MCF 10A (cell line): ENCODE data around the gene DPP6. TPM values are rescaled to one million over a fixed set of nuclear protein-coding genes. Genes with fewer than 3 reads are reported as not detected.
"Not testable (repeated sequence)": the region's sequence is repeated elsewhere in the genome, so short reads cannot be mapped to it uniquely, and the experiment has no call there.

Experiments
- Bru-seq: library from RNA; stranded (reverse); fragments of 400-500 nt; gene quantifications from one replicate; lab custom pipeline; 2021; lab: Mats Ljungman, UMichigan
- BruChase-seq, 2 experiments: library from RNA; stranded (reverse); fragments of 400-500 nt; gene quantifications; one replicate each; lab custom pipeline; 2021; lab: Mats Ljungman, UMichigan
- BruUV-seq: library from RNA; stranded (reverse); fragments of 400-500 nt; replicated peaks from 2 replicates; lab custom pipeline; 2021; lab: Mats Ljungman, UMichigan
- CTCF ChIA-PET: fragments of 300-600 bp; sonication (Branson Sonifier 250); formaldehyde crosslinking; extraction: SDS; loops from one replicate; lab custom pipeline; 2021; ENCODE audit warnings: antibody characterized with exemption, inconsistent platforms; lab: Yijun Ruan, JAX
- POLR2A ChIA-PET: fragments of 300-600, 350-650 bp; sonication (Branson Sonifier 250); formaldehyde crosslinking; extraction: SDS; loops from one replicate; lab custom pipeline; 2020; ENCODE audit warnings: antibody characterized with exemption, inconsistent platforms; lab: Yijun Ruan, JAX
- DNase-seq: peaks from one replicate; pipeline ENCODE4 v3.0.0-alpha.2; 2018; ENCODE audit not compliant: unreplicated experiment
- H3K27ac Mint-ChIP-seq: one replicate; pipeline ENCODE4 v1.8.0; 2022; ENCODE audit warnings: mild to moderate bottlenecking, low read depth, mixed read lengths; ENCODE audit not compliant: unreplicated experiment
- H3K27me3 Mint-ChIP-seq: one replicate; pipeline ENCODE4 v1.8.0; 2022; ENCODE audit warnings: mixed read lengths; ENCODE audit not compliant: insufficient read depth, unreplicated experiment
- H3K36me3 Mint-ChIP-seq: one replicate; pipeline ENCODE4 v1.8.0; 2022; ENCODE audit warnings: mild to moderate bottlenecking, moderate library complexity, mixed read lengths; ENCODE audit not compliant: insufficient read depth, unreplicated experiment
- H3K4me1 Mint-ChIP-seq: one replicate; pipeline ENCODE4 v1.8.0; 2022; ENCODE audit warnings: mixed read lengths; ENCODE audit not compliant: insufficient read depth, unreplicated experiment
- H3K4me3 Mint-ChIP-seq: one replicate; pipeline ENCODE4 v1.8.0; 2022; ENCODE audit warnings: mild to moderate bottlenecking, moderate library complexity, mixed read lengths; ENCODE audit not compliant: unreplicated experiment
- H3K9me3 Mint-ChIP-seq: one replicate; pipeline ENCODE4 v1.8.0; 2022; ENCODE audit warnings: mixed read lengths; ENCODE audit not compliant: unreplicated experiment
- intact Hi-C: fragments of 100-400 bp; cut with micrococcal nuclease; formaldehyde crosslinking; loops from 2 replicates; pipeline ENCODE4 v1.14.1; 2022
- long read RNA-seq: library from polyadenylated mRNA; stranded (forward); transcript quantifications from one replicate; pipeline ENCODE4 v2.0.0, GENCODE V29; 2022
- total RNA-seq: library from RNA; stranded (reverse); gene quantifications from 2 replicates; pipeline ENCODE4 v1.2.3, GENCODE V29; 2022

The DPP6 gene
- total RNA-seq = not detected in 2 replicates
- Bru-seq, nascent RNA = percentile 1 among the genes with signal in this experiment
- percentile 3 among the genes with signal in this experiment for BruChase-seq, experiment 1, labeled RNA remaining after a 6-hour chase
- BruChase-seq, experiment 2, labeled RNA remaining after a 2-hour chase = percentile 3 among the genes with signal in this experiment
- long read RNA-seq = 0 reads

DNA sequence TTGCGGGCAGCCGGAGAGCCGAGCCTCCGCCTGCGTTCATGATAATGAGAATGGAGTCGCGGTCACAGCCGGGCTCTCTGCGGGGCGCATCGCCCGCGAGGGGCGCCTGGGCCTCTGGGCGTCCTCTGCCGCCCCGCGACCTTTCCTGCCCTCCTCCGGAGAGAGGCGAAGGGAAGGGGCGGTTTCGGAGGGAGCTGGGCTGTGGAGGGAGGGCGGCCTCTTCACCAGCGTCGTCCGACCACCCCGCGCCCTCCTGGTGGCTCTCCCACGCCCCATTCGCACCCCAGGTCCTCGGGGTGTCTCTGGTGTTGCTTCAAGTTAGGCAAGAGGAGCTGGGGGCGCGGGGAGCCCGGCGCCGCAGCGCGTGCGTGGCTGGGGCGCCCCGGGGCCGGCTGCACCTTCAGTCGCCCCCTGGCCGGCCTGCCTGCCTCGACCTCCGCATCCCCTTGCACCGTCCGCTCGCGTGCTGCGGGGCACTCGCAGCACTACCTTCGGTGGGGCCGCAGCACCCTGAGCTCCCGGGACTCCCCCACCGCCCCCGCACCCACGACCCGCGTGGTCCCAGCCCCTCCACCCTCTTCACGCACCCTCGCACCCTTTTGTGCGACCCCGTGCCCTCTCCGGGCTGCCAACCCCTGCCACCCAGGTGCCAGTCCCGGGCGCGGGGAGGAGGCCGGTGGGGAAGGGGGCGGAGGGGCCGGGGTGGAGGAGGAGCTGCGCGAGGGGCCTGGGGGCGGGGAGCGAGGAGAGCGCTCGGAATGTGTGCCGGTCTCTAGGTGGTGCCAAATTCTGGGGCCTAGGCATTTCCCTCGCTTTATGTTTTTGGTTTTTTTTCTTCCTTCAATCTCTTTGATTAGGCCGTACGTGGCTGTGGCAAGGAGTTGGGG lies at the start of gene DPP6:
TSS of gene DPP6 (plus strand) at position 756 of the 887 bp plus-strand sequence.
- BruUV-seq, H3K4me3 Mint-ChIP-seq, CTCF ChIA-PET: not testable (repeated sequence)

DNA sequence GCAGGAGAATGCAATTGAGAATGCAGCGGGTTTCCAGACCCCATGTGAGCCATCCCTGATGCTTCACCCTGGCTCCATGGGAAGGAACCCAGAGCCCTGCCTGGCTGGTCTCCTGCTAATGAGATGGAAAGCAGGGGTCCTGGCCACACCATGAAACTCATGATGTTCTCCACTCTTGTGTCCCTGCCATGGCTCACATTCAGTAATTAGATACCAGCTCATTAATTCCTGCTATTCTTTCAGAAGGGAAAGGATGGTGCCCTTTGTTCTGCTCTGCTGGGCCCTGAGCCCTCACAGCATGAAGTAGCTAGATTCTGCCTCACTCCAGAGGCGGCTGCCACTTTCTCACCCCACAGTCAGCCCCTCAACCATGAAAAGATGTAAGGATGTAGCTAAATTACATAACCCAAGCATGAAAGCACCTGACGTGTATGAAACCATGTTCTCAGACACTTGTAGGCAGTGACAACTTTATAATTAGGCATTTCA lies 42.7 kb upstream of the DPP6 start:
- POLR2A ChIA-PET, H3K4me3 Mint-ChIP-seq, H3K9me3 Mint-ChIP-seq, H3K27ac Mint-ChIP-seq, CTCF ChIA-PET, H3K4me1 Mint-ChIP-seq, H3K27me3 Mint-ChIP-seq, H3K36me3 Mint-ChIP-seq, BruUV-seq, DNase-seq, intact Hi-C loops: not testable (repeated sequence)

More for the DNA sequence above, at the start of gene DPP6:
- H3K36me3 Mint-ChIP-seq, POLR2A ChIA-PET, DNase-seq, H3K27me3 Mint-ChIP-seq, H3K9me3 Mint-ChIP-seq, intact Hi-C loops, H3K27ac Mint-ChIP-seq, H3K4me1 Mint-ChIP-seq: not testable (repeated sequence)

GRCh38 chr7:154010726-154011568 lies 41.3 kb upstream of the DPP6 start:
- BruUV-seq, H3K36me3 Mint-ChIP-seq, H3K4me3 Mint-ChIP-seq, POLR2A ChIA-PET, H3K4me1 Mint-ChIP-seq, H3K27ac Mint-ChIP-seq, DNase-seq, H3K27me3 Mint-ChIP-seq, intact Hi-C loops, CTCF ChIA-PET: not testable (repeated sequence)
- H3K9me3 Mint-ChIP-seq = peaks cover 12% of the 10 kb centered on the region

GRCh38 chr7:154012800-154013199 lies 39.4 kb upstream of the DPP6 start:
- DNase-seq, POLR2A ChIA-PET, BruUV-seq, H3K27ac Mint-ChIP-seq, CTCF ChIA-PET, H3K27me3 Mint-ChIP-seq, intact Hi-C loops, H3K36me3 Mint-ChIP-seq, H3K4me3 Mint-ChIP-seq, H3K4me1 Mint-ChIP-seq: not testable (repeated sequence)
- peaks cover 18% of the 10 kb centered on the region for H3K9me3 Mint-ChIP-seq

- DNase-seq, CTCF ChIA-PET, intact Hi-C loops, H3K4me3 Mint-ChIP-seq, BruUV-seq, H3K4me1 Mint-ChIP-seq, H3K36me3 Mint-ChIP-seq, POLR2A ChIA-PET, H3K27me3 Mint-ChIP-seq, H3K27ac Mint-ChIP-seq: not testable (repeated sequence)
- peaks cover 18% of the 10 kb centered on the region for H3K9me3 Mint-ChIP-seq
Measured at GRCh38 chr7:154015636-154016035, 36.6 kb upstream of the DPP6 start.

DNA sequence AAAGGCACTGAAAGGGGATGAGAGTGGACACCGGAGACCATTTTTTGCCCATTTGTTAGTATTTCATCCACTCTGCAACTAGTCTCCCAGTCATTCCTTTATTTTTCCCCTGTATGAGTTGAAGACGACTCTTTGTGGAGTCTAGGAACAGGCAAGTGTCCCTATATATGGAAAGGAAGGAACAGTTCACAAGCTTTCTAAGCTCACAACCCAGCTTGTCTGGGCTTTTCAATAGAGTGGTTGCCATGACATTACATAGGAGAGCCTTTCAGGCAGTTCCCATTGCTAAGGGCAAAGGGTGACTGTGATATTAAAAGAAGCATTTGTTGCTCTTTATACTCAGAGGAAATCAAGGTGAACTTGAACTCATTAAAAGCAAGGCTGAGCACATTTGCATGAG lies 33.8 kb upstream of the DPP6 start:
- H3K27ac Mint-ChIP-seq, H3K4me3 Mint-ChIP-seq, H3K27me3 Mint-ChIP-seq, POLR2A ChIA-PET, BruUV-seq, H3K36me3 Mint-ChIP-seq, CTCF ChIA-PET, intact Hi-C loops, DNase-seq, H3K4me1 Mint-ChIP-seq: not testable (repeated sequence)
- peaks cover 25% of the 10 kb centered on the region for H3K9me3 Mint-ChIP-seq

- BruUV-seq, POLR2A ChIA-PET, H3K27ac Mint-ChIP-seq, H3K27me3 Mint-ChIP-seq, H3K4me1 Mint-ChIP-seq, intact Hi-C loops, H3K4me3 Mint-ChIP-seq, CTCF ChIA-PET, H3K36me3 Mint-ChIP-seq, DNase-seq: not testable (repeated sequence)
- H3K9me3 Mint-ChIP-seq = peaks cover 14% of the 10 kb centered on the region
Measured at GRCh38 chr7:154027805-154028204, 24.4 kb upstream of the DPP6 start.

- CTCF ChIA-PET, H3K36me3 Mint-ChIP-seq, H3K4me3 Mint-ChIP-seq, H3K4me1 Mint-ChIP-seq, H3K27ac Mint-ChIP-seq, DNase-seq, H3K27me3 Mint-ChIP-seq, POLR2A ChIA-PET, BruUV-seq, intact Hi-C loops: not testable (repeated sequence)
- H3K9me3 Mint-ChIP-seq = peaks cover 14% of the 10 kb centered on the region
Measured at GRCh38 chr7:154030476-154031080, 21.6 kb upstream of the DPP6 start.
